CD4-positive, alpha-beta T cell treated with Interleukin-4 for 1 hour (primary cell): Measurements from ENCODE around the gene PGD.
"Not testable (repeated sequence)": the region's sequence is repeated elsewhere in the genome, so short reads cannot be mapped to it uniquely, and the experiment has no call there.

Experiments
- DNase-seq, 2 donors: peaks; one replicate each; pipeline ENCODE4 v3.0.0-alpha.2; 2020 to 2022

Gene PGD

GRCh38 chr1:10438677-10439163 is 39.9 kb downstream of the PGD start:
- DNase-seq: no peak

DNA sequence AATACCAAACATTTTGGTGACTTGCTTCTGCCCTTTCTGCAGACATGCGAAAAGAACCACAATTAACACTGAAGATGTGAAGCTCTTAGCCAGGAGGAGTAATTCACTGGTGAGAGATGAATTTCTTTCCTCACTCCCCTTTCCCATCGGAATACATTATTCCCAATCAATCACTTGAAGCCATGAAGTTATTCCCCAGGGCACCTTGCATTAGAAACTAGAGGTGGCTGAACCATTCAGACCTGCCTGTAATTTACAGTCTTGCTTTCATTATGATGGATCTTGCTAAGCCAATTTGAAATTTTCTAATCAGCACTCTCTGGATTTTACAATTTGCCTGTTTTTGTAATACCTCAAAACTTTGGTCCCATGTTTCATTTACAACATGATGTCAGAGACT is 41.4 kb downstream of the PGD start:
- DNase-seq: no peak

DNA sequence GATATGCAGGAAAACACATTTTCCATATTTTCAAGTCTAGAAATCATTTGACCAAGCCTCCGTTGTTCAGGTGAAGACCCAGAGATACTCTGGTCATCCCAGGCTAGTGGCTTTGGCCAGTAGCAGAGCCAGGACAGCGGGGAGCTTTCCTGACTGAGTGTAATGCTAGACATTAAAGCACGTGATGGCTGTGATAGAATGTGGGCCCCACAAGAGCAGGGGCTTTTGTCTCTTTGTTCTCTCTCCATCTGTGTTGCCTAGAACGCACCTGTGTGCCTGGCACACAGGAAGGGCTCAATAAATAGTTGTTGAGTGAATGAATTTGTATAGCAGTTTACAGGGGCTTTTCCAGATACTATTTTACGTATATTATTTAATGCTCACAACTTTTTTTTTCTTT is 41.9 kb downstream of the PGD start:
- no peak for DNase-seq

DNA sequence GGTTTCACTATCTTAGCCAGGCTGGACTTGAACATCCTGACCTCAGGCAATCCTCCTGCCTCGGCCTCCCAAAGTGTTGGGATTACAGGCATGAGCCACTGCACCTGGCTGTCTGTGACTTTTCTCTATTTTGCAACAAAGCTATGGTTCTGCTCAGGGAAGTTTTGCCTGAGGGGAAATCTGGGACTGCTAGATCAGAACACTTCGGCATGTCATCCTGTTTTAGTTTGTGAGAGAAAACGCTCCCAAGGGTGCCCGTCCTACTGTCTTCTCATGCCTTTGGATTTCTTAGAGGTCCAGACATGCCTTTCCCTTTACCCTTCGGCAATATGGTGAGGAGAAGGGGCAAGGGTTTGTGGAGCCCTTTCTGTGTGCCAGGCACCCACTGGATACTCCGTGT is 45.4 kb downstream of the PGD start:
- DNase-seq: no peak

- DNase-seq: no peak
Measured at GRCh38 chr1:10444795-10445397, 46.0 kb downstream of the PGD start.

DNA sequence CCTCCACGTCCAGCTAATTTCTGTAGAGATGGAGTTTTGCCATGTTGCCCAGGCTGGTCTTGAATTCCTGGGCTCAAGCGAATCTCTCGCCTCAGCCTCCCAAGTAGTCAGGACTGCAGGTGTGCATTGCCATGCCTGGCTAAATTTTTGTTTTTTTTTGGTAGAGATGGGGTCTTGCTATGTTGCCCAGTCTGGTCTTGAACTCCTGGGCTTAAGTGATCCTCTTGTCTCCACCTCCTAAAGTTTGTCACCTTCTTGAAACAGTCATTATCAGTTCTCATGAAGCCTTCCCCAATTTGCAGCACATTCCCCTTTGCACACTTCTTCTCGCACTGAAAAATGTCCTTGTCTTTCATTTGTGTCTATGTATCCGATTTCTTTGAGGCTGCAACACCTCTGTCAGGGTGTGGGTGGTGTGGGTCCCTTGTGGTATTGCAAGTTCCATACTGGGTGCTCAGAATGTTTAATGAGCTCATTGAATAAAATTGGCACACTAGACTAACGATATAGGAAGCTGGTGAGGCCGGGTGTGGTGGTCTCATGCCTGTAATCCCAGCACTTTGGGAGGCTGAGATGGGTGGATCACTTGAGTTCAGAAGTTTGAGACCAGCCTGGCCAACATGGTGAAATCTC is 48.0 kb downstream of the PGD start:
- DNase-seq: no peak

GRCh38 chr1:10449751-10450150 is 50.9 kb downstream of the PGD start, which contains the start of gene CORT:
Gene CORT, plus strand, starts transcription at chr1:10450031. Its CDS starts 193 bp downstream, at chr1:10450224.
- no peak for DNase-seq

DNA sequence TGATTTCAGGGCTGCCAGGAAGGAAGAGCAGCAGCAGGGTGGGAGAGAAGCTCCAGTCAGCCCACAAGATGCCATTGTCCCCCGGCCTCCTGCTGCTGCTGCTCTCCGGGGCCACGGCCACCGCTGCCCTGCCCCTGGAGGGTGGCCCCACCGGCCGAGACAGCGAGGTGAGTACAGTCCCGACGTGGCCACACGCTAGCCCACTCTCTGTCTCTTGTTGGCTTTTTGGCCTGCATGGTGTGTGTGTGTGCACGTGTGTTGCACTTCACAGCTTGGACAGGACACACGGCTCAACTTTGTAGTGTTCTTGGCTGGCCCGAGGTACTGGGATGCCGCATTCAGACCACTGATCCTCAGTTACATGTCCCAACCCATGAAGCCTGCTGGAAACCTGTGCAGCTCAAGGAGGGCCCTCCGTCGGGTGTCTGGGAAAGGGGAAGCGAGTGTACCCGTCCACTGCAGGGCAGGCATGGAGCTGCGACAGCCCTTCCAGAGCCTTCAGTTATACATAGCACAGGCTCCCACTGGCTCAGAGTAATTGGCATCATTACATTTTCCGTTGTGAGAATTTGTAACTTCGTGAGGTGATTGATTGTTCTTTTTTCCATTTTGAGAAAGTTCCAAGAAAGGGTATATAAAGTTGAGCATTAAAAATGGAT is 51.4 kb downstream of the PGD start:
- no peak for DNase-seq

GRCh38 chr1:10450836-10451235 is 52.0 kb downstream of the PGD start:
- no peak for DNase-seq

DNA sequence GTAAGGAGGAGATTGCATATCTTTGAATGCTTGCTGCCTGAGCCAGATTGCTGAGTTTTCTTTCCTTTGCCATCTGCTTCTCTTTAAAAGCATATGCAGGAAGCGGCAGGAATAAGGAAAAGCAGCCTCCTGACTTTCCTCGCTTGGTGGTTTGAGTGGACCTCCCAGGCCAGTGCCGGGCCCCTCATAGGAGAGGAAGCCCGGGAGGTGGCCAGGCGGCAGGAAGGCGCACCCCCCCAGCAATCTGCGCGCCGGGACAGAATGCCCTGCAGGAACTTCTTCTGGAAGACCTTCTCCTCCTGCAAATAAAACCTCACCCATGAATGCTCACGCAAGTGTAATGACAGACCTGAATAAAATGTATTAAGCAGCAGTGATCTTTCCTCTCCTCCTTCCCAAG is 52.4 kb downstream of the PGD start:
- no peak for DNase-seq

DNA sequence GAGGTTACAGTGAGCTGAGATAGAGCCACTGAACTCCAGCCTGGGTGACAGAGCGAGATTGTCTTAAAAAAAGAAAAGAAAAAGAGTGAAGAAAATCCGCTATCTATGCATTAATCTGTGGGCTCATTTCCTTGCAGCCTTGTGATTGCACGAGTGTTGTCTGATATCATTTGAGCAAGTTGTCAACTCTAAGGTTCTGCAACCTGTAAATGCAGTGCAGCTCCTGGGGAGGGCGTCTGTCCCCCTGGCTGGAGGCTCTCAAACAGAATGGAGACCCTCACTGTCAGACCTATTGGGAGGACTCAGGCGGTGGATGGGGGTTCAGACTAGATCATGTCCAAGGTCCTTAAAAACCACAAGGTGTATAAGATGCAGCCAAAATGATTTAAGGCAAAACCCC is 57.2 kb downstream of the PGD start:
- DNase-seq: no peak

DNA sequence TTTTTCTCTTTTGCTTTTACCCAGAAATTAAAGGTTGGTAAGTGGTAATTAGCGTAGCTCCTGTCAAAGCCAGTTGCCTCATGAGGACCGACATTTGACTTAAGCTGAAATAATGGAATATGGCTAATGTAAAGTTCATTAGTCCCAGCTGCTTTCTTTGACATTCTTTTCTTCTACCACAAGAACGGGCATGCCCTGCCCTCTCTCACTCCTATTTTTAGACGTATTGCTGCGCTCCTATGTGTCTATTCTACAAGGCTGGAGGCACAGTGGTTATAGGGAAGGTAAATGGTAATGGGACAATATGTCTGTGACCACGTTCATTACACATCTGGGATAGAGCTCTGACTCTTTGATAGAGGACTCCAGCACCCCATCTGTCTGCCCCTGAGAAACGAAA is 57.8 kb downstream of the PGD start:
- DNase-seq: no peak

DNA sequence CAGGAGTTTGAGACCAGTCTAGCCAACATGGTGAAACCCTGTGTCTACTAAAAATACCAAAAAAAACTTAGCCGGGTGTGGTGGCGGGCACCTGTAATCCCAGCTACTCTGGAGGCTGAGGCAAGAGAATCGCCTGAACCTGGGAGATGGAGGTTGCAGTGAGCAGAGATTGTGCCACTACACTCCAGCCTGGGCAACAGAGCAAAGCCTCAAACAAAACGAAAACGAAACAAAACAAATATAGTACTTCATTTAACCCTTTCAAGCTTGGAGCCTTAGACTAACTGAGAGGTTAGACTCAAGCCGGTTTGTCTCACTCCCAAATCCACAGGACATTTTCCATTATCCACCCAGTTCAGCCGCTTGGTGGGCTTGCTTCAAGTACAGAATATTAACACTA is 58.6 kb downstream of the PGD start:
- DNase-seq: not testable (repeated sequence)

DNA sequence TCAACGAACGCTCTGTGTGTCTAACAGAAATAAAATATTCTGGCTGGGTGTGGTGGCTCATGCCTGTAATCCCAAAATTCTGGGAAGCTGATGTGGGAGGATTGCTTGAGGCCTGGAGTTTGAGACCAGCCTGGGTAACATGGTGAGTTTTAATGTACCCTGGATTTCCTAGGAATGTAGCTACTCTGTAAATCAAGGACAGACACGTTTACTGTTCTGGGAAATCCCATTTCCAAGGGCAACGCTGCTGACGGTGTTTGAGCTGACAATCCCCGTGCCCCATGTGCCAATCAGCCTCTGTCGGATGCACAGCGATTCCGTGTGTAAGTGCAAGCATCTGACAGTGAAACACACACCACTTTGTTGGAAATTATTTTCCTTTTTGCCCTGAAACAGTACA is 59.0 kb downstream of the PGD start:
- no peak for DNase-seq

DNA sequence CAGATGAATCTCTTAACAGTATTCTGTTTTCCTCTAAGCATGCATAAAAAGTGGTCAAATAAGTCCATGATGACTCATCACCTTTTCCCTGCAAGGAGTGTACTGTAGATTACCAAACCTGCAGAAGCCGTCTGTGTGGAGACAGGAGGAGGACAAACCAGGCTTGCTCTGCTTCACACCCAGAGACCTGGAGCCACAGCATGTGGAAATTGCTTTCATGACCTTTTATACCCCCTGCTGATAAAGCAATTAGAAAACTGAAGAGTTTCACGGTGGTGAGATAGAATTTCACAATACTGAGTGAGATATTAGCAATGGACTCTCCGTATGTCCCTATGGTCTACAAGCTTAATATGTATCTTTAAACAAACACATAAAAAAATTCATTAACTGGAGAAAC is 60.3 kb downstream of the PGD start:
- DNase-seq: no peak

DNA sequence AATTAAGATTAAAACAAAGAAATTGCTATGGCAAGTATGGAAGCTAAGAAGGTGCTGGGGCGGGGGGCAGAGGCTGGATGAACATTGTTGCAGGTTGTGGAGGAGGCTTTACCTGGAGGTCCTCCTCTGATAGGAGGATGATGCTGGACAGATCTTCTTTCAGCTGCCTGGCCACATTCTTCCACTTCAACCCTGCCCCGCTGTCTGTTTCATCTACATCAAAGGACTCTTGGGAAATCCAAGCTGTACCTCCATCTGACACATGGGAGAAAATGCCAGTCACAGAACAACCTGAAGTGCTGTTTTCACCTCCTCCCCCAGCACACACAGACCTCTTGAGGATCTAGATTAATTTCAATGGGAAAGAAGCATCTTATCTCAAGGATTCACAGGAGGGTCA is 68.2 kb downstream of the PGD start:
- no peak for DNase-seq

GRCh38 chr1:10470043-10470442 is 71.2 kb downstream of the PGD start:
- no peak for DNase-seq
